ENCODE measurements around the gene IKZF3. TPM values are rescaled to one million over a fixed set of nuclear protein-coding genes. Genes with fewer than 3 reads are reported as not detected.
"Not testable (repeated sequence)": the region's sequence is repeated elsewhere in the genome, so short reads cannot be mapped to it uniquely, and the experiment has no call there.

IKZF3 gene
- total RNA-seq, 2 experiments from 2014 or later, result 31.1 to 31.9 TPM

GRCh38 chr17:39722104-39722503 is 142.0 kb downstream of the IKZF3 start:
- Mint-ChIP-seq H3K9me3 (ENCODE audit: insufficient read depth) (no peaks in the 10 kb centered on the region), H3K27ac (no peak overlapping the region), H3K27me3 (ENCODE audit: low read depth) (no peaks in the 10 kb centered on the region), H3K4me3 (no peak overlapping the region), H3K36me3 (ENCODE audit: low read depth) (no peaks in the 10 kb centered on the region), H3K4me1 (ENCODE audit: low read depth) (no peaks in the 10 kb centered on the region)
- ATAC-seq (no peak), DNase-seq (no peak)
- POLR2A ChIA-PET, result interaction anchor here (0.6 to 1.0 kb wide), 2 partner anchors 9 to 258 kb away, joined by 3 to 4 read pairs; partner anchors contain the start of gene MIEN1
- CTCF ChIA-PET, result interaction anchor here (0.6 to 1.6 kb wide), 2 partner anchors 97 to 100 kb away, joined by 3 read pairs; no protein-coding TSS in a partner anchor

GRCh38 chr17:39719563-39720355 is 144.4 kb downstream of the IKZF3 start:
- Mint-ChIP-seq H3K9me3 (ENCODE audit: insufficient read depth) (no peaks in the 10 kb centered on the region), H3K4me3 (no peak overlapping the region), H3K27ac (no peak overlapping the region), H3K27me3 (ENCODE audit: low read depth) (no peaks in the 10 kb centered on the region), H3K36me3 (ENCODE audit: low read depth) (no peaks in the 10 kb centered on the region), H3K4me1 (ENCODE audit: low read depth) (no peaks in the 10 kb centered on the region)
- CTCF ChIA-PET, result interaction anchor here (1.2 to 2.1 kb wide), 4 partner anchors 9 to 98 kb away, joined by 3 to 11 read pairs (median 4); partner anchors contain the start of genes ERBB2 and MIEN1
- DNase-seq, result no peak
- POLR2A ChIA-PET, result interaction anchor here (0.6 to 1.0 kb wide), 2 partner anchors 10 to 65 kb away, joined by 3 to 5 read pairs; partner anchors contain the start of gene MIEN1
- ATAC-seq, result no peak

DNA sequence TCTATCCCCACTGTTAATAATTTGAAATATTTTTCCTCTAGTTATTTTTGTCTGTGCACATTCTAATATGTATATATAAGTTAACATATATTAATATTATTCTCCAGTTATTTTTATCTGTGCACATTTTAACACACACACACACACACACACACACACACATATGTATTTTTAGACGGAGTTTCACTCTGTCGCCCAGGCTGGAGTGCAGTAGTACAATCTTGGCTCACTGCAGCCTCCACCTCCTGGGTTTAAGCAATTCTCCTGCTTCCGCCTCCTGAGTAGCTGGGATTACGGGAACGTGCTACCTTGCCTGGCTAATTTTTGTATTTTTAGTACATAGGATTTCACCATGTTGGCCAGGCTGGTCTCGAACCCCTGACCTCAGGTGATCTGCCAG is 146.5 kb downstream of the IKZF3 start:
- ChIA-PET CTCF (no interaction called here), POLR2A (no interaction called here)
- ATAC-seq, result no peak
- no peak overlapping the region for H3K4me3 Mint-ChIP-seq
- H3K4me1 Mint-ChIP-seq (ENCODE audit: low read depth), result no peaks in the 10 kb centered on the region
- no peak overlapping the region for H3K27ac Mint-ChIP-seq
- no peak for DNase-seq
- no peaks in the 10 kb centered on the region for H3K27me3 Mint-ChIP-seq (ENCODE audit: low read depth)
- no peaks in the 10 kb centered on the region for H3K36me3 Mint-ChIP-seq (ENCODE audit: low read depth)
- H3K9me3 Mint-ChIP-seq (ENCODE audit: insufficient read depth), result no peaks in the 10 kb centered on the region

GRCh38 chr17:39716879-39717536 is 147.1 kb downstream of the IKZF3 start:
- Mint-ChIP-seq H3K36me3 (ENCODE audit: low read depth) (no peaks in the 10 kb centered on the region), H3K4me3 (no peak overlapping the region), H3K4me1 (ENCODE audit: low read depth) (no peaks in the 10 kb centered on the region), H3K27ac (no peak overlapping the region), H3K27me3 (ENCODE audit: low read depth) (no peaks in the 10 kb centered on the region), H3K9me3 (ENCODE audit: insufficient read depth) (no peaks in the 10 kb centered on the region)
- ChIA-PET CTCF (interaction anchor here (0.9 to 1.2 kb wide), 2 partner anchors 14 to 94 kb away, joined by 3 to 4 read pairs; partner anchors contain the start of gene MIEN1), POLR2A (no interaction called here)
- no peak for DNase-seq
- ATAC-seq, result no peak

DNA sequence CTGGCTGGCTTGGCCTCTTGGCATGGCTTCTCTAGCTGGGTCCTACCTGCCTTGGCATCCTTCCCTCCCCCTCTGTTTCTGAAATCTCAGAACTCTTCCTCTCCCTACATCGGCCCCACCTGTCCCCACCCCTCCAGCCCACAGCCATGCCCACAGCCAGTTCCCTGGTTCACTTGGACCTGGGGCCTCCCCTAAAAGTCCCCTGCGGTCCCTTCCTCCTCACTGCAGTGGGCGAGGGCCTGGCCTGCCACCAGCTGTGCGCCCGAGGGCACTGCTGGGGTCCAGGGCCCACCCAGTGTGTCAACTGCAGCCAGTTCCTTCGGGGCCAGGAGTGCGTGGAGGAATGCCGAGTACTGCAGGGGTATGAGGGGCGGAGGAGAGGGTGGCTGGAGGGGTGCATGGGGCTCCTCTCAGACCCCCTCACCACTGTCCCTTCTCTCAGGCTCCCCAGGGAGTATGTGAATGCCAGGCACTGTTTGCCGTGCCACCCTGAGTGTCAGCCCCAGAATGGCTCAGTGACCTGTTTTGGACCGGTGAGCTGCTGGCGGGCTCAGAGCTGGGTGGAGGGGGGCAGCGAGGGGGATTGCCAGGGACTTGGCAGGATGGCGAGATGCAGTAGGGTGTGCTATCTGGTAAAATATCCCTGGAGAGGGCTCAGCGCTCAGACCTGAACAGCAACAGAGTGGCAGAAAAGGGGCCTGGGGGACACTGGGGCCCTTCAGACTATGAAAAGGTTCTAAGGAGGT is 147.9 kb downstream of the IKZF3 start:
- H3K9me3 Mint-ChIP-seq (ENCODE audit: insufficient read depth), result no peaks in the 10 kb centered on the region
- CTCF ChIA-PET, result interaction anchor here (0.9 to 1.2 kb wide), 2 partner anchors 14 to 93 kb away, joined by 3 to 4 read pairs; partner anchors contain the start of gene MIEN1
- H3K4me1 Mint-ChIP-seq (ENCODE audit: low read depth), result no peaks in the 10 kb centered on the region
- no peaks in the 10 kb centered on the region for H3K27me3 Mint-ChIP-seq (ENCODE audit: low read depth)
- ATAC-seq, result no peak
- no peak for DNase-seq
- no peak overlapping the region for H3K27ac Mint-ChIP-seq
- POLR2A ChIA-PET, result interaction anchor here (1.3 kb wide), 1 partner anchor 13 kb away, joined by 3 read pairs; the partner anchor contains the start of gene MIEN1
- no peak overlapping the region for H3K4me3 Mint-ChIP-seq
- H3K36me3 Mint-ChIP-seq (ENCODE audit: low read depth), result no peaks in the 10 kb centered on the region

GRCh38 chr17:39715375-39716072 is 148.6 kb downstream of the IKZF3 start:
- no peaks in the 10 kb centered on the region for H3K4me1 Mint-ChIP-seq (ENCODE audit: low read depth)
- H3K4me3 Mint-ChIP-seq, result no peak overlapping the region
- ATAC-seq (no peak), DNase-seq (no peak)
- POLR2A ChIA-PET, result interaction anchor here (1.3 kb wide), 1 partner anchor 14 kb away, joined by 3 read pairs; the partner anchor contains the start of gene MIEN1
- CTCF ChIA-PET, result interaction anchor here (1.0 to 1.2 kb wide), 2 partner anchors 92 to 94 kb away, joined by 3 to 4 read pairs; no protein-coding TSS in a partner anchor
- no peaks in the 10 kb centered on the region for H3K36me3 Mint-ChIP-seq (ENCODE audit: low read depth)
- H3K27ac Mint-ChIP-seq, result no peak overlapping the region
- H3K9me3 Mint-ChIP-seq (ENCODE audit: insufficient read depth), result no peaks in the 10 kb centered on the region
- H3K27me3 Mint-ChIP-seq (ENCODE audit: low read depth), result no peaks in the 10 kb centered on the region

GRCh38 chr17:39714234-39714633 is 149.9 kb downstream of the IKZF3 start:
- POLR2A ChIA-PET, result no interaction called here
- H3K27me3 Mint-ChIP-seq (ENCODE audit: low read depth), result no peaks in the 10 kb centered on the region
- H3K27ac Mint-ChIP-seq, result no peak overlapping the region
- H3K36me3 Mint-ChIP-seq (ENCODE audit: low read depth), result no peaks in the 10 kb centered on the region
- H3K9me3 Mint-ChIP-seq (ENCODE audit: insufficient read depth), result no peaks in the 10 kb centered on the region
- ATAC-seq, result no peak
- CTCF ChIA-PET, result interaction anchor here (1.0 to 1.6 kb wide), 2 partner anchors 17 to 93 kb away, joined by 3 to 5 read pairs; no protein-coding TSS in a partner anchor
- H3K4me3 Mint-ChIP-seq, result no peak overlapping the region
- no peaks in the 10 kb centered on the region for H3K4me1 Mint-ChIP-seq (ENCODE audit: low read depth)
- DNase-seq, result no peak

DNA sequence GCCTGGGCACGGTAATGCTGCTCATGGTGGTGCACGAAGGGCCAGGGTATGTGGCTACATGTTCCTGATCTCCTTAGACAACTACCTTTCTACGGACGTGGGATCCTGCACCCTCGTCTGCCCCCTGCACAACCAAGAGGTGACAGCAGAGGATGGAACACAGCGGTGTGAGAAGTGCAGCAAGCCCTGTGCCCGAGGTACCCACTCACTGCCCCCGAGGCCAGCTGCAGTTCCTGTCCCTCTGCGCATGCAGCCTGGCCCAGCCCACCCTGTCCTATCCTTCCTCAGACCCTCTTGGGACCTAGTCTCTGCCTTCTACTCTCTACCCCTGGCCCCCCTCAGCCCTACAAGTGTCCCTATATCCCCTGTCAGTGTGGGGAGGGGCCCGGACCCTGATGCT is 152.3 kb downstream of the IKZF3 start:
- no peaks in the 10 kb centered on the region for H3K27me3 Mint-ChIP-seq (ENCODE audit: low read depth)
- no peak for DNase-seq
- ChIA-PET POLR2A (no interaction called here), CTCF (interaction anchor here (2.6 kb wide), 1 partner anchor 18 kb away, joined by 9 read pairs; the partner anchor contains the start of gene MIEN1)
- peaks cover 6% of the 10 kb centered on the region for H3K4me1 Mint-ChIP-seq (ENCODE audit: low read depth)
- H3K4me3 Mint-ChIP-seq, result no peak overlapping the region
- H3K36me3 Mint-ChIP-seq (ENCODE audit: low read depth), result no peaks in the 10 kb centered on the region
- H3K9me3 Mint-ChIP-seq (ENCODE audit: insufficient read depth), result no peaks in the 10 kb centered on the region
- no peak for ATAC-seq
- no peak overlapping the region for H3K27ac Mint-ChIP-seq

DNA sequence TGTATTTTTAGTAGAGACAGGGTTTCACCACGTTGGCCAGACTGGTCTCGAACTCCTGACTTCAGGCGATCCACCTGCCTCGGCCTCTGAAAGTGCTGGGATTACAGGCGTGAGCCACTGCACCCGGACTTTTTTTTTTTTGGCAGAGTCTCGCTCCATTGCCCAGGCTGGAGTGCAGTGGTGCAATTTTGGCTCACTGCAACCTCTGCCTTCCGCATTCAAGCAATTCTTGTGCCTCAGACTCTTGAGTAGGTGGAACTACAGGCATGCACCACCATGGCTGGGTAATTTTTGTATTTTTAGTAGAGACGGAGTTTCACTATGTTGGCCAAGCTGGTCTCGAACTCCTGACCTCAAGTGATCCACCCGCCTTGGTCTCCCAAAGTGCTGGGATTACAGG is 153.0 kb downstream of the IKZF3 start:
- H3K9me3 Mint-ChIP-seq (ENCODE audit: insufficient read depth); H3K27me3 Mint-ChIP-seq (ENCODE audit: low read depth); H3K27ac Mint-ChIP-seq; ATAC-seq; H3K36me3 Mint-ChIP-seq (ENCODE audit: low read depth); H3K4me3 Mint-ChIP-seq; DNase-seq: not testable (repeated sequence)
- POLR2A ChIA-PET, result interaction anchor here (1.0 kb wide), 1 partner anchor 23 kb away, joined by 3 read pairs; the partner anchor contains the start of gene PGAP3
- CTCF ChIA-PET, result interaction anchor here (1.4 to 2.6 kb wide), 2 partner anchors 19 to 90 kb away, joined by 4 to 9 read pairs; partner anchors contain the start of gene MIEN1
- H3K4me1 Mint-ChIP-seq (ENCODE audit: low read depth), result peaks cover 10% of the 10 kb centered on the region

DNA sequence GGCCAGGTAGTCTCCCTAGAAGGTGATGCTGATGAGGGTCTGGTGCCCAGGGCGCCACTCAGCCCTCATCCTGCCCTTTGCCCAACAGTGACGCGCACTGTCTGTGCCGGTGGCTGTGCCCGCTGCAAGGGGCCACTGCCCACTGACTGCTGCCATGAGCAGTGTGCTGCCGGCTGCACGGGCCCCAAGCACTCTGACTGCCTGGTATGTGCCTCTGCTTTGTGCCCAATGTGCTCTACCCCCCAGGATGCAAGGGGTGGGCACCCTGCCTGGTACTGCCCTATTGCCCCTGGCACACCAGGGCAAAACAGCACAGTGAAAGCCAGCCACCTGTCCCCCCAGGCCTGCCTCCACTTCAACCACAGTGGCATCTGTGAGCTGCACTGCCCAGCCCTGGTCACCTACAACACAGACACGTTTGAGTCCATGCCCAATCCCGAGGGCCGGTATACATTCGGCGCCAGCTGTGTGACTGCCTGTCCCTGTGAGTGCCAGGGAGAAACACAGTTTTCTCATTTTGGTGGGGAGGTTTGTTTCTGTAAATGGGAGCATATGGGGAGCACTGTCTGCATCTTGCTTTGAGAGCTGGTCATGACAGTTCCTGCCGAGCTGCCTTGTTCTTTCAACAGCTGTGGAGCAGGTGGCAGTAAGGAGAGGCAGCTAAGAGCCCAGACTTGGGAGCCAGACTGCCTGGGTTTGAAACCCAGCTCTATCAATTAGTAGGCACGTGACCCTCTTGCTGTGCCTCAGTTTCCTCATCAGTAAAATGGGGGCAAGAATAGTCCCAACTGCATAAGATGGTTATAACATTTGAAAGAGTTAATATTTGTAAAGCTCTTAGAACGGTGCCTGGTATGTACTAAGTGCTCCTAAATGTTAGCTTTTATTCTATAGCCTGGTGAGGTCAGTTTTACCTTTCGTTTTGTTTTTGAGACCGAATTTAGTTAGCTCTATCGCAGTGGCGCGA is 153.8 kb downstream of the IKZF3 start:
- CTCF ChIA-PET, result interaction anchor here (1.4 to 2.6 kb wide), 2 partner anchors 20 to 89 kb away, joined by 4 to 9 read pairs; partner anchors contain the start of gene MIEN1
- Mint-ChIP-seq H3K4me3 (no peak overlapping the region), H3K4me1 (ENCODE audit: low read depth) (peaks cover 10% of the 10 kb centered on the region), H3K27ac (no peak overlapping the region), H3K9me3 (ENCODE audit: insufficient read depth) (no peaks in the 10 kb centered on the region), H3K27me3 (ENCODE audit: low read depth) (no peaks in the 10 kb centered on the region), H3K36me3 (ENCODE audit: low read depth) (no peaks in the 10 kb centered on the region)
- ATAC-seq (no peak), DNase-seq (no peak)
- POLR2A ChIA-PET, result interaction anchor here (1.0 kb wide), 1 partner anchor 23 kb away, joined by 3 read pairs; the partner anchor contains the start of gene PGAP3

Data from activated CD8-positive, alpha-beta T cell treated with anti-CD3 and anti-CD28 coated beads, Interleukin-2, amount 10 ng/mL, durations not matched to agents 7 days and 5 days (primary cell).